ENCODE measurements around the gene RAPGEF1.

GRCh38 chr9:131601683-131602181 lies 138.1 kb downstream of the RAPGEF1 start:
- TF ChIP-seq CTCF (IDR thresholded peaks at IDR 0.05; ENCODE audit: insufficient read depth, low read length, poor library complexity, severe bottlenecking) (no peak), EZH2phosphoT487 (conservative IDR thresholded peaks at IDR 0.05; ENCODE audit: low read length) (no peak)

Data from SU-DHL-6 (cell line).